GM15510 (cell line): ENCODE results near the gene NRG2.

Experiments used
- POLR2A ChIP-seq: IDR thresholded peaks from 3 replicates; pipeline ENCODE4 v1.6.1; 2011; ENCODE audit warnings: borderline replicate concordance; ENCODE audit not compliant: insufficient read length; ENCODE audit errors: extremely low read depth

Gene NRG2

DNA sequence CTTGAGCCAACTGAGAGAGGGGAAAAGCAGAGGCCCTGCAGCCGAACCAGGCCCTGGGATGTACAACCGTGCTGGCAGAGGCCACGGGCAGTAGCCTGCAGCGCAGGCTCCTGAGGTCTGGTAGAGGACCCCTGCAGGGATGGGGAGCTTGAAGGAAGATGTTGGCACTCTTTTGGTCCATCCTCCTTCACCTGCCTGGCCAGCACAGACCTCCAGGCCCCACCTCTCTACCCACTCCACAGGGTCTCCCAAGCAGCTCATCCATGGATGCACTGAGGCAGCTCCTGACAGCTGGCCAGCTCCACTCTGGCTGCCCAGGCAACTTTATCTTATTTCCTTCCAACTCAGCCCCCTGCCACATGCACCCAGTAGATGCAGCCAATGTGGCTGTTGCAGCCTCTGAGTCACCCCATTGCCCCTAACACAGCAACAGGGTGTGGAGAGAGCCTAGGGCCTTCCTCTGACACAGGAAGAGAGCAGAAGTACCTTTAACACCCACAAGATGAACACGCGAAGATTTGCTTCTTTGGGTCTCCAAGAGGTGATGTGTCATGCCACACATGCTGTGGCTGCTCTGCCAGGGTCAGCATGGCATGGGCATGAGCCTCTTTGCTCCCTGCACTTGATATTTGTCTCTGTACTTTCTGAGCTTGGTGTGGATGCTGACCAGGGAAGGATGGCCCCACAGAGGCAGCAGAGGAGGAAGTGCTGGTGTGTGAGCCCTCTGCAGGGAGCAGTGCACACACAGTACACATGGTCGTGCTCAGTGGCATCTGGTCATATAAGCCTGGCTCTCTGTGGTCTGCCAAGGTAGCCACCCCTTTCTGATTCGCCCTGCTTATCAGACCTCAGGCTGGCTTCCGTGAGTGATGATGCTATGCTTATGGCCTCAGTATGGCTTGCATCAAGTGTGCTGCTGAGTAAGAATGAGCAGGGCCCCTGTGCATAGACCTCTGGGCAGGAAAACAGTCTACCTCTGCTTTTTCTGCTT is 117.2 kb downstream of the NRG2 start:
- no peak for TF ChIP-seq POLR2A

DNA sequence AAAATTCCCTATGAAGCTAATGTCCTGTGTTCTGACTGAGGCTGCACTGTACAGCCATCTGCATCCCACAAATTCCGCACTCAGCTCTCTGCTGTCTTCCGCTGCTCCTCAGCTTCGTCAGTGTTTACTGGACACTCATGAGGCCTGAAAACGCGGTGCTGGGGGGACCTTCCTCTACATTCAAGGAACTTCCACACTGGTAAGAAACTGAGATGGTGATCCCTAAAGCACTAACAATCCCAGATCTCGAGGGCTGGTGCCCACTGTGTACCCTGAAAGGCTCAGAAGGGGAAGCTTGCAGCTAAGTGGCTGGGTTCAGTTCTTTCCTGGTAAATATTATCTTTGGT is 117.9 kb downstream of the NRG2 start:
- TF ChIP-seq POLR2A, result no peak

DNA sequence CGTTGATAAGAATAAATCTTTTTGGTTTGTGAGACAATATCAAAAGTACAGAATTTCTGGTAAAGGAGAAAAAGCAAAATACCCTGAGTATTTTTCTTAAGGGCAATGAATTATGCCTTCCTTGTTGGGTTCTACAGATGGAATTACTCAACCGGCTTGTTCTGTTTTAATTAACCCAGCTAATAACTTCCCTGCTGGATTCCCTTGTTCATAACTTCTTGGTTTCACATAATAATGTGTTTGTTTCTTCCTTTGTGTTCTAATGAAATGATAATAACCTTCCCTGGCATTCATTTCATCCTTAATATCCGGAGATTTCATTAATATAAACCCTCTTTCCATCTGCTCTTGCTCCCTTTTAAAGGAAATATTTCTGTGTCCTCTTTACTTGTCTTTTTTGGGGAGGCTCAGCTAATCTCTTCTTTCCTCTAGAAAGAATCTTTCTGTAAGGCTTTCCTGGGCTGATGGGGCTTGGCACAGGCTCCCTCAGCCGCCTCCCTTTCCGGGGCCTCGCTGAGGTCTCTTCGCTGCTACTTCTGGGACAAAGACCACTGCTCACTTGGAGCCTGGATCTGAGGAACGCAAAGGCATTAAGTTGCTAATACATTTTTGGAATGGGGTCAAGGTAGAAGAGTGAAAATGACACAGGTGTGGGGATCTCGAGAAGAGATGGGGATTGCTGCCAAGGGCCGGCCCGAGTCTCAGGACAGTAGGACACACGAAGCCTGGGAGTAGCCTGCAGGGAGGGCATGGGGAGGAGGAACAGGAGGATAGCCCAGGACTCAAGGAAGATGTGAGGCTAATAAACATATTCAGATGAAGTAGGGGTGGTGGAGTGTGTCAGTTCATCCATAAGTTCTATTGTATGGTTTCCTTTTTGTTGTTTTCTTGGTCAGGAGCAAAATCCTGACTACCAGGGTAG is 118.5 kb downstream of the NRG2 start:
- no peak for TF ChIP-seq POLR2A

DNA sequence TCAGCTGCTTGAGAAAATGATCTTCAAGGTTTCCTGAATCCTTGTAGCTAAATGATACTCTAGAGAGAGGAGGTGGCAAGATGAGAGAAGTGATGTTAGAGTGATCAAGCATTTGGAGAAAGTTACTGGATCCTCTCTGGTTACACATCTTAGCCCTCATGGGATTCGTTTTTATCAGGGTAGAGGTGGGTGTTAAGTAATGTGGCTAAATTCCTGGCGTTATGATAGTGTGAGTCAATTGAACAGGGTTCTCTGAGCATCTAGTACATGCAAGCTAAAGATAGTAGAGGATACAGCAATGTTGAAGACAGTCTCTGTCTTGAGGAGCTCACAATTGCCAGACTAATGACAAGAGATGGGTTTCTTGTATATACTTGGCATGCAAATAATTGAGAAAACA is 123.8 kb downstream of the NRG2 start:
- TF ChIP-seq POLR2A, result no peak

DNA sequence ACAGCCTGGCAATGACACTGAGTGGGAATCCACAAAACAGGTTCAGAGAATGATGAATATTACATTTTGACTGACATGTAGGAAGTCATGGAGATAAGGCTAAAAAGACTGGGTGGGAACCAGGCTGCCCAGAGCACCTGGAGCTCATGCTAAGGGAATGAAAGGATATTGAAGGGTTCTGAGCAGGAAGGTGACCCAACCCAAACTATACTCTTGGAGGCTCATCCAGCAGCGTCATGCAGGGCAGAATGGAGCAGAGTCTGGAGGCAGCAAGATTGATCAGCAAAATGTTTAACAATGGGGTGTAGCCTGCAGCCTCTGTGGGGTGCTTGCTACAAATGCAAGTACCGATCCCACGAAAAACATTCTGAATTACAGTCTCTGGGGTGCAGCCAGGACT is 127.3 kb downstream of the NRG2 start:
- no peak for TF ChIP-seq POLR2A

DNA sequence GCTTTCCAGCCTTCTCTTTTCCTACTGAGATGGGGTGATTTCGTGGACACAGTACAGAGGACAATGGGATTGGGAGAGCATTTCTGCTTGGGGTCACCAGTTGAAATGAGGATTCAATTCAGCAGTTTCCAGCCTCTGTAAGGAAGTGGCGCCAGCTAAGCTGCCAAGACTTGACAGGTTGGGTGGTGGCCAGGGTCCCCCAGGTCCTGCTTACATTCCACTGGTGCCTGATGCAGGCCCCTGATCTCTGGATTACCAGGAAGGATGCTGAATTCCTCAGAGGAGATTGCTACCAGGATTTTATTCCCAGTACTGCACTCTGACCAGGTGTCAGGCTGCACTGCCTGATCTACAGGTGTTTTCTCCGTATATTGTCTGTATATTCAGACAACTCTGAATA is 127.8 kb downstream of the NRG2 start:
- TF ChIP-seq POLR2A, result no peak

- TF ChIP-seq POLR2A, result no peak
Measured at GRCh38 chr5:139914218-139914807, 128.8 kb downstream of the NRG2 start.

DNA sequence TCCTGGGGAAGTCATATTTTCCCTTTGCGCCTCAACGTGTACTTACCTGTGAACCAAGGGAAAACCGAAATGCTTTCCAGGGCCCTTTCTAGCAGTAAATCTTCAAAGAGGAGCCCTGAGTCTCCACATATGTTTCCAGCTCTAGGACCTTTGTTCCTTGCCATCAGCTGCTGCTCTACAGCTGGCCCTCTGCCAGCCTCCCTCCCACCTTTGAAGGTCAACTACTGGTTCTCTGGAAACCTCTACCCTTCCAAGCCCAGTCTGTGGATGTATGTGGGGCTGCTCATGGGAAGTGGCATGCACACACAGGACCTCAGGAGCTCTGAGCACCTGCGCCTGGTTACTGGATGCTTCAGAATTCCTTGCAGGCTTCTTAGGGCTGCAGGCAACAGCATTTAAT is 130.3 kb downstream of the NRG2 start:
- no peak for TF ChIP-seq POLR2A

DNA sequence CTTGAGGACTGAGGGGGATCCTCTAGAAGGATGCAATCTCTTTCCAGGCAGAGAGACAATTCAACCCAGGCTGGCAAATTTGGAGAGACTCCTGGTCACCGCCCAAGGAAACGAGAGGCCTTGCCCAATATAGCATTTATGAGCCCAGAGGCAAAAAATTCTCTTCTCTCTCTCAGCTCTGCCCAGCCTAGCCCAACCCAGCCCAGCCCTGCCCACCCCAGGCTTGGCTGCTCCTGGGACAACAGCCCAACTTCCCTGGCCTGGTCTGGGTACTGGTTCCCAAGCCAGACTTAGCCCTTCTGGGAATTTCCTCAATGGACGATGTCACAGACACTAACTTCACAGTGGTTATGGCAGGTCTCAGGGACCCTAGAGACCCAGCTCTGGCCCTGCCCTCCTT is 130.9 kb downstream of the NRG2 start:
- no peak for TF ChIP-seq POLR2A

- TF ChIP-seq POLR2A, result no peak
Measured at GRCh38 chr5:139911425-139912120, 131.5 kb downstream of the NRG2 start.

DNA sequence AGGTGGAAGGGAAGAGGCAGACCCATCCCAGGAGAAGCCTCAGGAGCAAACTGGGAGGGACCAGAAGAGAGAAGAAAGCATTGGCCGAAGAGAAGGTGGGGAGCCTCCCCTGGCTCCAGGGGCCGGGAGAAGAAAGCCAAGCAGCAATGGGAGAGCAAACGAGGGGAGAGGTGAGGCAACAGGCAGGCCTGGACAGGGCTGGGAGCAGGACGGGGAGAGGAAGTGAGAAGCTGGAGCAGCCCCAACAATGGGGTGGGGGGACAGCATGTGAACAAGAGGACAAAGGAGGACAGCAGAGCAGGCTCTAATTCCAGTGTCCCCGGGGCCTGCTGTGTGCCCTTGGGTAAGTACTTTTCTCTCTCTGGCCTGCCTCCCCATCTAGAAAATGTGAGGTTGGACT is 132.2 kb downstream of the NRG2 start:
- no peak for TF ChIP-seq POLR2A

DNA sequence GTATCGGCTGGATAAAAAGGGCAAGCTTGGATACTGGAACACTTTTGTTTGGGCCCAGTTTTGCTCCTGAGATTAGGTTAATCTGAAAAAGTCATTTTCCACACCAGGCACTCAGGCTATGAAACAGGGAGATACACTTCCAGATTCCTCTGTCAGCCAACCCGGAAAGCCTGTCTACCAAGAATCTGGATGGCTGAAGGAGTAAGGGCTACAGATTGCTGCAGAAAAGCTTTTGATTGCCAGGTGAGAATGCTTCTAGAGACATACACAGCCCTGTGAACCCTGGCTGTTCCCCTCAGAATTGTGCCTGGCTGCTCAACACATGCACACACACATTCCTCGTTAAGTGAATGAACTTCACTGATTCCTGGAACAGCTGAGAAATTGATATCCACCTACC is 133.1 kb downstream of the NRG2 start:
- TF ChIP-seq POLR2A, result no peak

DNA sequence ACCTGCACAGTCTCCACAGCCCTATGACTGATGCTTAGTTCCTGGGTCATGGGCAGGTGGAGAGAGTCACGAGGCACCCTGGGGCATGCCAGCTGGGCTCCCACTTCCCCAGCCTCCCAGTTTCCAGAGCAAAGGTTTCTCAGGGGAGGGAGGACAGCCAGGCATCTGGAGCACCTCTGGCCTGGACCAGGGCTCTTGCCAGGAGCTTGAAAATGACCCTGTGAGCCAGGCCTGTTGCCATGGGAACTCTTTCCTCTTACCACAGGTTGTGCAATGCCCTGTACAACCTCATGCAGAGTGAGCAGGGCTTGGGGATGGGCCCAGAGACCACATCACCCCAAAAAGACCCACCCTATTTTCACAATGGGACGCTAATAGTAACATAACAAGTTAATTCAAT is 134.3 kb downstream of the NRG2 start:
- TF ChIP-seq POLR2A, result no peak

- no peak for TF ChIP-seq POLR2A
Measured at GRCh38 chr5:139906661-139907060, 136.4 kb downstream of the NRG2 start.
